Thoracic aorta (tissue), 2 donors: Measurements from ENCODE around the gene KCNMB2. TPM values are rescaled to one million over a fixed set of nuclear protein-coding genes. Genes with fewer than 3 reads are reported as not detected.
A peak's percentile ranks its signal among the peaks of the same experiment; 100 is the strongest.

ENCODE experiments used
- ATAC-seq: fragments of 150-250 bp; one replicate; pipeline ENCODE4 v1.8.0; 2017; ENCODE audit warnings: low read depth; ENCODE audit not compliant: insufficient number of reproducible peaks, low FRiP score
- DNase-seq: peaks from one replicate; pipeline ENCODE4 v3.0.0-alpha.2; 2020; ENCODE audit warnings: low spot score
- H3K27ac ChIP-seq, 2 donors: fragments of 200-600 bp; sonication (generic); 1 replicate in 1 of 2; 2 replicates in 1 of 2; pipeline ENCODE4 v1.5.1; 2016; ENCODE audit warnings: mild to moderate bottlenecking in 2 of 2, moderate library complexity in 2 of 2
- H3K27me3 ChIP-seq: fragments of 200-600 bp; sonication (generic); replicated peaks from 2 replicates; pipeline ENCODE4 v1.6.0; 2016; ENCODE audit warnings: mild to moderate bottlenecking; ENCODE audit not compliant: insufficient read depth
- H3K36me3 ChIP-seq: fragments of 200-600 bp; sonication (generic); one replicate; pipeline ENCODE4 v1.5.1; 2016
- H3K4me1 ChIP-seq, 2 donors: fragments of 200-600 bp; sonication (generic); 1 replicate in 1 of 2; 2 replicates in 1 of 2; pipeline versions ENCODE4 v1.5.1 to v1.6.0; 2016; ENCODE audit warnings: low read depth in 2 of 2, mild to moderate bottlenecking in 1 of 2; ENCODE audit not compliant: control insufficient read depth in 1 of 2
- H3K4me3 ChIP-seq: fragments of 200-600 bp; sonication (generic); 2 replicates; pipeline ENCODE4 v1.5.1; 2016; ENCODE audit warnings: mild to moderate bottlenecking
- H3K9me3 ChIP-seq: fragments of 200-600 bp; sonication (generic); 2 replicates; pipeline ENCODE4 v1.5.1; 2016
- total RNA-seq, 2 donors: library from RNA; depleted of rRNA; stranded (reverse); fragments of >200 nt; gene quantifications; one replicate each; pipeline versions ENCODE4 v1.1.0 to v1.2.3, GENCODE V29; 2016
- TF ChIP-seq, protein P1 (sequence below): fragments of 200-600 bp; sonication (generic); IDR thresholded peaks from one replicate; pipeline ENCODE4 v1.5.1; 2019; ENCODE audit warnings: antibody characterized with exemption

The KCNMB2 gene
- total RNA-seq, 2 donors from 2014 or later, result not detected

DNA sequence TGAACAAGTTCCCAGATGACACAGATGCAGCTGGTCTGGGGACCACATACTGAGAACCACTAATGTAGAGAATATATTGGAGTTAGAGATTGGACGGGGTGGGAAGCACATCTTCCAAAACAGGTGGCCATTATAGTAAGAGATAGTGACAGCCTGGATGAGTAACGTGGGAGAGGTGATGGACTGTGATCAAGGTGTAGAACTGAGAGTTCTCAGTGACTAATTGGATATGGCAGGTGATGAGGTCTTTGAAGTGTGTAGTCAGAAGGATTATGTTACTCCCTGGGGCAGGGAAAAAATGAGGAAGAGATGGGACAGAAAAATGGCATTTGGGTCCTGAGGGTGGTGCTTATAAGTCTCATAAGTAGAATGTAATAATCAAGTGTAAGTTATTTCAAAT, 66.6 kb downstream of the KCNMB2 start:
- Histone ChIP-seq H3K27ac (no peak overlapping the region), H3K36me3 (no peaks in the 10 kb centered on the region), H3K4me3 (no peak overlapping the region), H3K27me3 (no peaks in the 10 kb centered on the region), H3K9me3 (no peaks in the 10 kb centered on the region), H3K4me1 (no peaks in the 10 kb centered on the region)
- TF ChIP-seq, protein P1, sequence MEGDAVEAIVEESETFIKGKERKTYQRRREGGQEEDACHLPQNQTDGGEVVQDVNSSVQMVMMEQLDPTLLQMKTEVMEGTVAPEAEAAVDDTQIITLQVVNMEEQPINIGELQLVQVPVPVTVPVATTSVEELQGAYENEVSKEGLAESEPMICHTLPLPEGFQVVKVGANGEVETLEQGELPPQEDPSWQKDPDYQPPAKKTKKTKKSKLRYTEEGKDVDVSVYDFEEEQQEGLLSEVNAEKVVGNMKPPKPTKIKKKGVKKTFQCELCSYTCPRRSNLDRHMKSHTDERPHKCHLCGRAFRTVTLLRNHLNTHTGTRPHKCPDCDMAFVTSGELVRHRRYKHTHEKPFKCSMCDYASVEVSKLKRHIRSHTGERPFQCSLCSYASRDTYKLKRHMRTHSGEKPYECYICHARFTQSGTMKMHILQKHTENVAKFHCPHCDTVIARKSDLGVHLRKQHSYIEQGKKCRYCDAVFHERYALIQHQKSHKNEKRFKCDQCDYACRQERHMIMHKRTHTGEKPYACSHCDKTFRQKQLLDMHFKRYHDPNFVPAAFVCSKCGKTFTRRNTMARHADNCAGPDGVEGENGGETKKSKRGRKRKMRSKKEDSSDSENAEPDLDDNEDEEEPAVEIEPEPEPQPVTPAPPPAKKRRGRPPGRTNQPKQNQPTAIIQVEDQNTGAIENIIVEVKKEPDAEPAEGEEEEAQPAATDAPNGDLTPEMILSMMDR, result no peak
- DNase-seq (no peak), ATAC-seq (no peak)

DNA sequence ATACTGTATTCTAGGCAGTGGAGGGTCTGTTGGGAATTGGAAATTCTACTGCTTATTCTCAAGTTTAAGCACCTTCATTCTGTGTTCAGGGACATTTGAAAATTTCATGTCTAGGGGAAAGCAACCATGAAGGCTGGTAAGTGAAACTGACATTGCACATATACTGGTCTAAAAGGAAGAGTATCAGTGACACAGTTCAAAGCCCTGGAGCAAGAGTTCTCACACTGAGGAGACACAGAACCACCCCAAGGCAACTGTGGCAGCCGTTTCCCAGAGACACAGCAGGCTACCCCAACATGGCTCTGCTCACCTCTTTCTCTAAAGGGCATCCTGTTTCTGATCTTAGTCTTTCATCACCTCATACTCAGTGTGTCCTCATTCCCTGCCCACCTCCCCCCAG, 67.5 kb downstream of the KCNMB2 start:
- H3K36me3 ChIP-seq, result no peaks in the 10 kb centered on the region
- ATAC-seq (no peak), DNase-seq (no peak)
- no peaks in the 10 kb centered on the region for H3K4me1 ChIP-seq
- no peak overlapping the region for H3K27ac ChIP-seq
- H3K4me3 ChIP-seq, result no peak overlapping the region
- H3K27me3 ChIP-seq, result no peaks in the 10 kb centered on the region
- TF ChIP-seq, protein P1, result no peak
- H3K9me3 ChIP-seq, result no peaks in the 10 kb centered on the region

DNA sequence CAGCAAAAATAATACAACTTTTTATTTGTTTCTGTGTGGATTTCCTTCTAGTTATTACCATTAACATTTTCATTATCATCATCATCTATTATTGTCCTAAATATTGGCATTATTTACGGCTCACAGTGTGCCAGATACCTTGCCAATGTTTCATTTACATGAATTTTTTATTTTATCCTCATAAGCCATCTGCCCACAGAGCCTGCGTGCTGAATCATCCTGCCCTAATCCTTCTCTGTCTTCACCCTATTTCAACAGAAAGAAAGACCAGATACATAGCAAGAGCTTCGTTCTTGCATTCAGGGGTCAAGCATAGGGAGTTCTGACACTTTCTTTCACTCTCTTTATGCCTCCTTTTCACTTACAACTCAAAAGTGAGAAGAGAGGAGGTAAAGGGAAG, 82.0 kb downstream of the KCNMB2 start:
- ATAC-seq, result no peak
- Histone ChIP-seq H3K27ac (no peak overlapping the region), H3K4me1 (peaks cover 0 to 5% of the 10 kb centered on the region in 2 donors)

DNA sequence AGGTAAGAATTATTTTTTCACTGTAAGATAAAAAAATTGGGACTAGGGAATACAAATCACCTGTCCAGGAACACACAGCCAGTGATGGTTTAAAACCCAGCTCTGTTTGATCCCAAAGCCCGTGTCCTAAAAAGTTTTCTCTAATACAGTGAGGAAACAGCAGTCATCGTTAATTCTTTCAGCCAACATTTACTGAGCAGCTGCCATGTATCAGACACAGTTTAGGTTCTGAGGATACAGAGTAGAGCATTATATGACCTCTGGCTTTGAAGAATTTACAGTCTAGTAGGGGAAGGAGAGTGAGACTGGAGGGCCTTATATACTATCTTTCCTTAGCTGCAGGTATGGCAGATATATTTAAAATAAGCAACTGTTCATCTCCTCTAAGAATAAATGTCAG, 82.7 kb downstream of the KCNMB2 start:
- no peaks in the 10 kb centered on the region for H3K36me3 ChIP-seq
- H3K4me1 ChIP-seq, result peaks cover 0 to 5% of the 10 kb centered on the region in 2 donors
- no peaks in the 10 kb centered on the region for H3K27me3 ChIP-seq
- ATAC-seq, result no peak
- H3K27ac ChIP-seq, result no peak overlapping the region
- DNase-seq, result no peak
- no peaks in the 10 kb centered on the region for H3K9me3 ChIP-seq
- no peak overlapping the region for H3K4me3 ChIP-seq
- TF ChIP-seq, protein P1, result no peak

More for the DNA sequence above, 82.0 kb downstream of the KCNMB2 start:
- Histone ChIP-seq H3K27me3 (no peaks in the 10 kb centered on the region), H3K4me3 (peak overlapping the region; percentile 14), H3K36me3 (no peaks in the 10 kb centered on the region), H3K9me3 (no peaks in the 10 kb centered on the region)
- no peak for DNase-seq
- TF ChIP-seq, protein P1, result no peak

DNA sequence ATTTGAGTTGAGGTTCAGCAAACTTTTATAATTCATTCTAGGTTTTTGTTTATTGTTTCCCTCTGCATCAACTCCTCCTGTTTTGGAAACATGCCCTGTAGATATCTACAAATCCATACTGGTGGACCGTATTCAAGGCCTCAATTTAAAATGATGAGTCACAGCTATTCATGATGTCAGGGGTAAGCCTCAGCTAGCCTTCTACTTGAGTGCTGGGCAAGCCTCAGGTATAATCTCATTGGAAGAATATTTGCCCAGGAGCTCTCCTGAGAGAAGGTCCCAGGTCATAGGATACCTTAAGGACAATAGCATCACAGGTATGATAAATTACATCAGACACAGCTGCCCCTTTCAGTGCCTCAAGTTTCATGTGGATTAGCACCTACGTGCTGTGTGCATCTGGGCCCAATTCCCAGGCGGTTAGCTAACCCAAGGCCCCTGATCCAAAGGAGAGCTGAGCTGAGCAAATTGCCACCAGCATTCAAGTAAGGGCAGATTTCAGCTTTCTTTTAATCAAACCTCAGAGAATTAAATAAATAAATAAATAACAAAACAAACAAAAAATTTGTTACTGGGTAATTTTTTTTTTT, 87.5 kb downstream of the KCNMB2 start:
- DNase-seq, result no peak
- Histone ChIP-seq H3K36me3 (no peaks in the 10 kb centered on the region), H3K4me3 (no peak overlapping the region), H3K4me1 (no peaks in the 10 kb centered on the region), H3K27ac (no peak overlapping the region), H3K9me3 (no peaks in the 10 kb centered on the region), H3K27me3 (no peaks in the 10 kb centered on the region)
- TF ChIP-seq, protein P1, result no peak
- no peak for ATAC-seq
